C4-2B (cell line): ENCODE measurements around the gene RBM15.

ENCODE experiments used
- CTCF ChIP-seq: fragments of 450-650 bp; conservative IDR thresholded peaks from 2 replicates; pipeline ENCODE4 v1.5.1; 2017; ENCODE audit warnings: mild to moderate bottlenecking
- ZFX ChIP-seq: fragments of 450-650 bp; IDR thresholded peaks from 2 replicates; pipeline ENCODE4 v1.6.1; 2017

- TF ChIP-seq CTCF (no peak), ZFX (no peak)
Observed at GRCh38 chr1:110393286-110393685, 54.1 kb downstream of the RBM15 start.
